RPMI7951 (cell line): ENCODE data around the gene SIX3. TPM values are rescaled to one million over a fixed set of nuclear protein-coding genes. Genes with fewer than 3 reads are reported as not detected.

ENCODE experiments used
- DNase-seq: peaks from one replicate; pipeline ENCODE4 v3.0.0-alpha.2; 2012; ENCODE audit warnings: low read depth
- total RNA-seq: library from RNA; depleted of rRNA; stranded (reverse); fragments of >200 nt; shearing (Covaris generic); gene quantifications from 2 replicates; pipeline ENCODE4 v1.2.3, GENCODE V29; 2014

SIX3 gene
- total RNA-seq, 1 experiment from 2014 or later = not detected

- no peak for DNase-seq
Measured at GRCh38 chr2:44943693-44944101, 2.2 kb downstream of the SIX3 start.

GRCh38 chr2:44944102-44944951 is 2.8 kb downstream of the SIX3 start:
- DNase-seq = no peak

GRCh38 chr2:44944952-44945612 is 3.6 kb downstream of the SIX3 start:
- no peak for DNase-seq

GRCh38 chr2:44945676-44946371 is 4.3 kb downstream of the SIX3 start:
- no peak for DNase-seq

GRCh38 chr2:44946372-44947027 is 5.0 kb downstream of the SIX3 start:
- no peak for DNase-seq

GRCh38 chr2:44947028-44947375 is 5.5 kb downstream of the SIX3 start:
- no peak for DNase-seq

- no peak for DNase-seq
Measured at GRCh38 chr2:44948565-44949328, 7.2 kb downstream of the SIX3 start.

GRCh38 chr2:44949329-44950151 is 8.0 kb downstream of the SIX3 start:
- peak; percentile 52 for DNase-seq

GRCh38 chr2:44950646-44951045 is 9.1 kb downstream of the SIX3 start:
- DNase-seq = no peak

GRCh38 chr2:44951124-44951523 is 9.6 kb downstream of the SIX3 start:
- DNase-seq = no peak

- DNase-seq = no peak
Measured at GRCh38 chr2:44951714-44952113, 10.2 kb downstream of the SIX3 start.

GRCh38 chr2:44952143-44952805 is 10.8 kb downstream of the SIX3 start:
- DNase-seq = peak; percentile 40

GRCh38 chr2:44952806-44953498 is 11.4 kb downstream of the SIX3 start:
- no peak for DNase-seq

- DNase-seq = no peak
Measured at GRCh38 chr2:44953499-44953883, 12.0 kb downstream of the SIX3 start.

- no peak for DNase-seq
Measured at GRCh38 chr2:44954447-44954888, 13.0 kb downstream of the SIX3 start.

- DNase-seq = no peak
Measured at GRCh38 chr2:44954889-44955592, 13.5 kb downstream of the SIX3 start.

GRCh38 chr2:44955593-44956392 is 14.3 kb downstream of the SIX3 start:
- peak; percentile 55 for DNase-seq

GRCh38 chr2:44956843-44957242 is 15.3 kb downstream of the SIX3 start:
- no peak for DNase-seq
